Type B pancreatic cell (in vitro differentiated cells): ENCODE data around the gene RBMXL2. TPM values are rescaled to one million over a fixed set of nuclear protein-coding genes. Genes with fewer than 3 reads are reported as not detected.

Source experiments
- DNase-seq: peaks from one replicate; pipeline ENCODE4 v3.0.0; 2021; ENCODE audit warnings: mixed read lengths; ENCODE audit not compliant: unreplicated experiment; ENCODE audit errors: extremely low spot score
- H3K27ac Mint-ChIP-seq: 2 replicates; pipeline ENCODE4 v1.8.0; 2021; ENCODE audit warnings: mild to moderate bottlenecking, mixed read lengths
- H3K27me3 Mint-ChIP-seq: 2 replicates; pipeline ENCODE4 v1.8.0; 2021; ENCODE audit warnings: mixed read lengths
- H3K36me3 Mint-ChIP-seq: 2 replicates; pipeline ENCODE4 v1.8.0; 2021; ENCODE audit warnings: mixed read lengths
- H3K4me1 Mint-ChIP-seq: one replicate; pipeline ENCODE4 v1.8.0; 2021; ENCODE audit warnings: mixed read lengths; ENCODE audit not compliant: unreplicated experiment
- H3K4me3 Mint-ChIP-seq: 2 replicates; pipeline ENCODE4 v1.8.0; 2021; ENCODE audit warnings: mild to moderate bottlenecking, mixed read lengths
- H3K9me3 Mint-ChIP-seq: 2 replicates; pipeline ENCODE4 v1.8.0; 2021; ENCODE audit warnings: mixed read lengths
- total RNA-seq: library from RNA; stranded (reverse); gene quantifications from 2 replicates; pipeline ENCODE4 v1.2.1, GENCODE V29; 2021; ENCODE audit warnings: low replicate concordance
- TF ChIP-seq, protein P1 (sequence below): fragments of 200-600 bp; sonication (generic); conservative IDR thresholded peaks from 2 replicates; pipeline ENCODE4 v1.5.0; 2021; ENCODE audit warnings: antibody characterized with exemption, mild to moderate bottlenecking

RBMXL2 gene
- total RNA-seq, 1 donor from 2014 or later, result not detected

DNA sequence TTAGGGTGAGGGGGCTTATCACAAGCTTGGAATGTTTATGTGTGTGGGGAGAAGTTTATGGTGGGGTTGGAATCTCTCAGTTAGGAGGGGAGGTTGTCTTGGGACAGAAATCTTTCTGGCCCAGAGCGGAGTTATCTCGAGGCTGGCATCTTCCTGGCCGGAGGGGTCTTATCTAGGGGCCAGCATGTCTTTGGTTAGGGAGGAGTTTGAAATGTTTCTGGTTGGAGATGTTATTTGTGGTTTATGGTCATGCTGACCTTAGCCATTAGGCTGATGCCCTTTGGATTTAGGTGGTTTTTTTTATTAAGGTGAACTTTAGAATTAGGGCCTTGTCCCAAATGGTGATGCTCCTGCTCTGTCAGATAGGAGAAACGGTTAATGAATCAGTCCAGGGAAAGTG, 7.9 kb upstream of the RBMXL2 start:
- Mint-ChIP-seq H3K27me3 (peaks cover 5% of the 10 kb centered on the region), H3K27ac (no peak overlapping the region), H3K9me3 (peaks cover 5% of the 10 kb centered on the region), H3K4me3 (no peak overlapping the region), H3K36me3 (no peaks in the 10 kb centered on the region), H3K4me1 (no peaks in the 10 kb centered on the region)
- TF ChIP-seq, protein P1, sequence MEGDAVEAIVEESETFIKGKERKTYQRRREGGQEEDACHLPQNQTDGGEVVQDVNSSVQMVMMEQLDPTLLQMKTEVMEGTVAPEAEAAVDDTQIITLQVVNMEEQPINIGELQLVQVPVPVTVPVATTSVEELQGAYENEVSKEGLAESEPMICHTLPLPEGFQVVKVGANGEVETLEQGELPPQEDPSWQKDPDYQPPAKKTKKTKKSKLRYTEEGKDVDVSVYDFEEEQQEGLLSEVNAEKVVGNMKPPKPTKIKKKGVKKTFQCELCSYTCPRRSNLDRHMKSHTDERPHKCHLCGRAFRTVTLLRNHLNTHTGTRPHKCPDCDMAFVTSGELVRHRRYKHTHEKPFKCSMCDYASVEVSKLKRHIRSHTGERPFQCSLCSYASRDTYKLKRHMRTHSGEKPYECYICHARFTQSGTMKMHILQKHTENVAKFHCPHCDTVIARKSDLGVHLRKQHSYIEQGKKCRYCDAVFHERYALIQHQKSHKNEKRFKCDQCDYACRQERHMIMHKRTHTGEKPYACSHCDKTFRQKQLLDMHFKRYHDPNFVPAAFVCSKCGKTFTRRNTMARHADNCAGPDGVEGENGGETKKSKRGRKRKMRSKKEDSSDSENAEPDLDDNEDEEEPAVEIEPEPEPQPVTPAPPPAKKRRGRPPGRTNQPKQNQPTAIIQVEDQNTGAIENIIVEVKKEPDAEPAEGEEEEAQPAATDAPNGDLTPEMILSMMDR, result no peak
- DNase-seq, result no peak

DNA sequence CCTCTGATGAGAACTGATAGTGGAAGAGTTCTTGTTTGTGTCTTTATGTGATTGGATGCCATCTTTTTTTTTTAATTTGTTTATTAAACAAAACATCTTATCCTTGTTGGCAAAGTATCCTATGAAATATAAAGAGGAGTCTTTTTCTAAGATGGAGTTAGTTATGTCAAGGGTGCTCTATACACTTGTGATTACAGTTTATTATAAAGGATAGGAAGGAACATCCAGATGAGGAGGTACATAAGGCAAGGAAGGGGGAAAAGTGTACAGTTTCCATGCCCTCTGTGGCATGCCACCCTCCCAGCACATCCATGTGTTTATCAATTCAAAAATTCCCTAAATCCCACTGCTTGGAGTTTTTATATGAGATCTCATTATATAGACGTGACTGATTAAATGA, 7.4 kb upstream of the RBMXL2 start:
- no peaks in the 10 kb centered on the region for H3K36me3 Mint-ChIP-seq
- no peaks in the 10 kb centered on the region for H3K4me1 Mint-ChIP-seq
- no peak overlapping the region for H3K4me3 Mint-ChIP-seq
- H3K27me3 Mint-ChIP-seq, result peaks cover 5% of the 10 kb centered on the region
- H3K27ac Mint-ChIP-seq, result no peak overlapping the region
- peaks cover 5% of the 10 kb centered on the region for H3K9me3 Mint-ChIP-seq
- TF ChIP-seq, protein P1, result no peak
- DNase-seq, result no peak

DNA sequence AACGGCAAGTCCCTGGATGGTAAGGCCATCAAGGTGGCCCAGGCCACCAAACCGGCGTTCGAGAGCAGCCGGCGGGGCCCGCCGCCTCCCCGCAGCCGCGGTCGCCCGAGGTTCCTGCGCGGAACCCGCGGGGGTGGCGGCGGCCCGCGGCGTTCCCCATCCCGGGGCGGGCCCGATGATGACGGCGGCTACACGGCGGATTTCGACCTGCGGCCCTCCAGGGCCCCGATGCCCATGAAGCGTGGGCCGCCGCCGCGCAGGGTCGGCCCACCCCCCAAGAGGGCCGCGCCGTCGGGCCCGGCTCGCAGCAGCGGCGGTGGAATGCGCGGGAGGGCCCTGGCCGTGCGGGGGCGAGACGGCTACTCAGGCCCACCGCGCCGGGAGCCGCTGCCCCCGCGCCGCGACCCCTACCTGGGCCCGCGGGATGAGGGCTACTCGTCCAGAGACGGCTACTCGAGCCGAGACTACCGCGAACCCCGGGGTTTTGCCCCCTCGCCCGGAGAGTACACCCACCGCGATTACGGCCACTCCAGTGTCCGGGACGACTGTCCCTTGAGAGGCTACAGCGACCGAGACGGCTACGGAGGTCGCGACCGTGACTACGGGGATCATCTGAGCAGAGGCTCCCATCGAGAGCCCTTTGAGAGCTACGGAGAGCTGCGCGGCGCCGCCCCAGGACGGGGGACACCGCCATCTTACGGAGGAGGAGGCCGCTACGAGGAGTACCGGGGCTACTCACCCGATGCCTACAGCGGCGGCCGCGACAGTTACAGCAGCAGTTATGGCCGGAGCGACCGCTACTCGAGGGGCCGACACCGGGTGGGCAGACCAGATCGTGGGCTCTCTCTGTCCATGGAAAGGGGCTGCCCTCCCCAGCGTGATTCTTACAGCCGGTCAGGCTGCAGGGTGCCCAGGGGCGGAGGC, 792 bp downstream of the RBMXL2 start:
- no peaks in the 10 kb centered on the region for H3K9me3 Mint-ChIP-seq
- peaks cover 17% of the 10 kb centered on the region for H3K27me3 Mint-ChIP-seq
- no peak overlapping the region for H3K4me3 Mint-ChIP-seq
- TF ChIP-seq, protein P1, result no peak
- no peak overlapping the region for H3K27ac Mint-ChIP-seq
- no peaks in the 10 kb centered on the region for H3K4me1 Mint-ChIP-seq
- peak; percentile 68 for DNase-seq
- no peaks in the 10 kb centered on the region for H3K36me3 Mint-ChIP-seq

- Mint-ChIP-seq H3K4me1 (no peaks in the 10 kb centered on the region), H3K4me3 (no peak overlapping the region), H3K9me3 (no peaks in the 10 kb centered on the region), H3K27ac (no peak overlapping the region), H3K36me3 (no peaks in the 10 kb centered on the region), H3K27me3 (peaks cover 41% of the 10 kb centered on the region)
- TF ChIP-seq, protein P1, result peak; percentile 87
- no peak for DNase-seq
These were observed 9.5 kb downstream of the RBMXL2 start for GRCh38 chr11:7098235-7098832.

- H3K36me3 Mint-ChIP-seq, result no peaks in the 10 kb centered on the region
- H3K9me3 Mint-ChIP-seq, result no peaks in the 10 kb centered on the region
- no peak for DNase-seq
- H3K4me1 Mint-ChIP-seq, result no peaks in the 10 kb centered on the region
- H3K27ac Mint-ChIP-seq, result no peak overlapping the region
- TF ChIP-seq, protein P1, result no peak
- no peaks in the 10 kb centered on the region for H3K27me3 Mint-ChIP-seq
- no peak overlapping the region for H3K4me3 Mint-ChIP-seq
These were observed 27.0 kb downstream of the RBMXL2 start for GRCh38 chr11:7115780-7116179.
